CD14-positive monocyte (primary cell): ENCODE measurements around the gene TRAM2. TPM values are rescaled to one million over a fixed set of nuclear protein-coding genes. Genes with fewer than 3 reads are reported as not detected.

Experiments
- DNase-seq, 3 donors: peaks; one replicate each; pipeline ENCODE4 v3.0.0-alpha.2; 2011 to 2022
- H2AFZ ChIP-seq: 2 replicates; pipeline ENCODE4 v1.6.0; 2012; ENCODE audit warnings: mild to moderate bottlenecking, low read depth, low read length, inconsistent platforms; ENCODE audit not compliant: insufficient read depth, poor library complexity, severe bottlenecking
- H3K27ac ChIP-seq, 2 donors: 1 replicate in 1 of 2; 2 replicates in 1 of 2; pipeline ENCODE4 v1.5.1; 2012 to 2013; ENCODE audit warnings: low read length in 2 of 2, control low read depth in 1 of 2, inconsistent platforms in 1 of 2, low read depth in 1 of 2, mild to moderate bottlenecking in 1 of 2
- H3K27me3 ChIP-seq, 2 donors: one replicate each; pipeline versions ENCODE4 v1.6.0 to v1.6.1; 2011 to 2013; ENCODE audit warnings: low read length in 2 of 2; ENCODE audit not compliant: control insufficient read depth in 2 of 2, insufficient read depth in 2 of 2
- H3K36me3 ChIP-seq, 2 donors: replicated peaks in 1 of 2; 1 replicate in 1 of 2; 2 replicates in 1 of 2; pipeline versions ENCODE4 v1.5.1 to v1.6.1; 2012 to 2013; ENCODE audit warnings: low read length in 2 of 2, control low read depth in 1 of 2, inconsistent platforms in 1 of 2, mild to moderate bottlenecking in 1 of 2; ENCODE audit not compliant: insufficient read depth in 2 of 2, control insufficient read depth in 1 of 2
- H3K4me1 ChIP-seq, 2 donors: 1 replicate in 1 of 2; 2 replicates in 1 of 2; pipeline versions ENCODE4 v1.5.1 to v1.6.1; 2012 to 2013; ENCODE audit warnings: low read length in 2 of 2, control low read depth in 1 of 2, inconsistent platforms in 1 of 2, mild to moderate bottlenecking in 1 of 2, moderate library complexity in 1 of 2; ENCODE audit not compliant: insufficient read depth in 2 of 2, control insufficient read depth in 1 of 2
- H3K4me2 ChIP-seq: replicated peaks from 2 replicates; pipeline ENCODE3; 2012; ENCODE audit warnings: low read length, moderate library complexity, mild to moderate bottlenecking; ENCODE audit not compliant: poor library complexity, severe bottlenecking; ENCODE audit errors: extremely low read depth
- H3K4me3 ChIP-seq, 3 experiments: fragments of 200-600 bp in 1 of 3; sonication (generic) in 1 of 3; replicated peaks in 1 of 3; 1 replicate in 2 of 3; 2 replicates in 1 of 3; pipeline ENCODE4 v1.5.1; 2011 to 2013; ENCODE audit warnings: low read length in 3 of 3, mild to moderate bottlenecking in 3 of 3, control low read depth in 2 of 3, low read depth in 2 of 3, inconsistent platforms in 1 of 3, moderate library complexity in 1 of 3
- H3K79me2 ChIP-seq: 2 replicates; pipeline ENCODE4 v1.6.0; 2012; ENCODE audit warnings: mild to moderate bottlenecking, control low read depth, inconsistent platforms, low read length, moderate library complexity; ENCODE audit not compliant: insufficient read depth
- H3K9ac ChIP-seq: 2 replicates; pipeline ENCODE4 v1.6.0; 2017; ENCODE audit warnings: low read length, mild to moderate bottlenecking; ENCODE audit not compliant: insufficient read depth, poor library complexity, severe bottlenecking
- H3K9me3 ChIP-seq, 2 donors: replicated peaks in 1 of 2; 1 replicate in 1 of 2; 2 replicates in 1 of 2; pipeline versions ENCODE4 v1.5.1 to v1.6.1; 2012 to 2013; ENCODE audit warnings: low read length in 2 of 2, control low read depth in 1 of 2; ENCODE audit not compliant: control insufficient read depth in 1 of 2, insufficient read depth in 1 of 2
- H4K20me1 ChIP-seq: 2 replicates; pipeline ENCODE4 v1.6.0; 2012; ENCODE audit warnings: mild to moderate bottlenecking, low read length, control low read depth, moderate library complexity; ENCODE audit not compliant: insufficient read depth
- H3K27ac Mint-ChIP-seq, 7 donors: one replicate each; pipeline ENCODE4 v1.8.0; 2020; ENCODE audit warnings: mild to moderate bottlenecking in 7 of 7, mixed read lengths in 7 of 7, moderate library complexity in 6 of 7, inconsistent platforms in 2 of 7
- H3K27me3 Mint-ChIP-seq, 3 donors: one replicate each; pipeline ENCODE4 v1.8.0; 2021 to 2022; ENCODE audit warnings: low read depth in 3 of 3, mild to moderate bottlenecking in 3 of 3, mixed read lengths in 3 of 3, moderate library complexity in 3 of 3, inconsistent platforms in 1 of 3
- H3K36me3 Mint-ChIP-seq, 2 donors: one replicate each; pipeline ENCODE4 v1.8.0; 2020; ENCODE audit warnings: mixed read lengths in 2 of 2, inconsistent platforms in 1 of 2, mild to moderate bottlenecking in 1 of 2
- H3K4me1 Mint-ChIP-seq: one replicate; pipeline ENCODE4 v1.8.0; 2020; ENCODE audit warnings: mild to moderate bottlenecking, mixed read lengths
- H3K4me3 Mint-ChIP-seq, 2 donors: one replicate each; pipeline ENCODE4 v1.8.0; 2020; ENCODE audit warnings: mild to moderate bottlenecking in 2 of 2, mixed read lengths in 2 of 2, moderate library complexity in 1 of 2
- H3K9me3 Mint-ChIP-seq, 7 donors: one replicate each; pipeline ENCODE4 v1.8.0; 2020 to 2022; ENCODE audit warnings: mixed read lengths in 7 of 7, mild to moderate bottlenecking in 6 of 7, moderate library complexity in 6 of 7, inconsistent platforms in 2 of 7
- CTCF ChIP-seq: fragments of 200-600 bp; IDR thresholded peaks from one replicate; pipeline ENCODE4 v1.8.0; 2022; ENCODE audit warnings: antibody characterized with exemption, mild to moderate bottlenecking
- WGBS: methylation state at CpG from one replicate; pipeline ENCODE4 v1.1.5; 2013; ENCODE audit warnings: missing lambda C conversion rate; ENCODE audit not compliant: insufficient coverage; 5-methylcytosine and 5-hydroxymethylcytosine counted together
- intact Hi-C, 2 donors: fragments of 100-400 bp; cut with micrococcal nuclease; formaldehyde crosslinking; loops; one replicate each; pipeline versions ENCODE4 v1.15.0 to v1.15.1; 2023
- polyA plus RNA-seq, 3 donors: library from polyadenylated mRNA; depleted of rRNA in 1 of 3; unstranded in 2 of 3; stranded (reverse) in 1 of 3; fragments of 300-500 nt in 2 of 3; fragments of >200 nt in 1 of 3; fragmentation: Illumina TruSeq in 2 of 3; gene quantifications; 1 replicate in 2 of 3; 2 replicates in 1 of 3; pipeline ENCODE4 v1.2.3, GENCODE V29; 2012 to 2021

TRAM2 gene
- polyA plus RNA-seq, 3 donors: 4.7 to 11.7 (median 5.9) TPM

- no peak for DNase-seq
- Mint-ChIP-seq H3K27me3 (peaks cover 0 to 4% (median 0%) of the 10 kb centered on the region in 3 donors), H3K27ac (peak overlapping the region in 2 of 7 donors; percentile 12 to 79), H3K4me3 (no peak overlapping the region), H3K9me3 (no peaks in the 10 kb centered on the region), H3K36me3 (peaks cover 18 to 39% of the 10 kb centered on the region in 2 donors), H3K4me1 (peaks cover 24% of the 10 kb centered on the region)
- intact Hi-C loops: no loop called here
- Histone ChIP-seq H4K20me1 (peaks cover 93% of the 10 kb centered on the region), H3K4me1 (no peaks in the 10 kb centered on the region), H3K9me3 (no peaks in the 10 kb centered on the region), H3K36me3 (peaks cover 4 to 30% of the 10 kb centered on the region in 2 donors), H3K9ac (no peak overlapping the region), H3K4me3 (no peak overlapping the region), H3K27me3 (no peaks in the 10 kb centered on the region), H2AFZ (no peak overlapping the region), H3K79me2 (peaks cover 80% of the 10 kb centered on the region), H3K27ac (no peak overlapping the region), H3K4me2 (no peak overlapping the region)
- TF ChIP-seq CTCF: no peak
- WGBS: no CpG with 5 or more reads among the region's 6 CpGs
Observed at GRCh38 chr6:52550014-52550575, 26.8 kb downstream of the TRAM2 start.

- intact Hi-C loops: no loop called here
- Histone ChIP-seq H3K9me3 (no peaks in the 10 kb centered on the region), H4K20me1 (peaks cover 95% of the 10 kb centered on the region), H3K79me2 (peaks cover 80% of the 10 kb centered on the region), H3K4me3 (no peak overlapping the region), H2AFZ (no peak overlapping the region), H3K9ac (no peak overlapping the region), H3K36me3 (peaks cover 4 to 35% of the 10 kb centered on the region in 2 donors), H3K4me2 (no peak overlapping the region), H3K27ac (no peak overlapping the region), H3K27me3 (no peaks in the 10 kb centered on the region), H3K4me1 (no peaks in the 10 kb centered on the region)
- no peak for DNase-seq
- Mint-ChIP-seq H3K27me3 (peaks cover 0 to 4% (median 0%) of the 10 kb centered on the region in 3 donors), H3K4me3 (no peak overlapping the region), H3K9me3 (no peaks in the 10 kb centered on the region), H3K4me1 (peaks cover 24% of the 10 kb centered on the region), H3K27ac (no peak overlapping the region), H3K36me3 (peaks cover 20 to 36% of the 10 kb centered on the region in 2 donors)
- TF ChIP-seq CTCF: no peak
- 86% methylated on average over 4 of the region's 4 CpGs for WGBS
Observed at GRCh38 chr6:52549428-52549827, 27.4 kb downstream of the TRAM2 start.
